DMS79 (cell line): ENCODE measurements around the gene GIMD1.
"Not testable (repeated sequence)": the region's sequence is repeated elsewhere in the genome, so short reads cannot be mapped to it uniquely, and the experiment has no call there.

ENCODE experiments used
- DNase-seq: peaks from one replicate; lab custom pipeline; 2025; lab: John Stamatoyannopoulos, UW

Gene GIMD1

GRCh38 chr4:106351016-106351415 lies 17.6 kb downstream of the GIMD1 start:
- DNase-seq = no peak

- no peak for DNase-seq
Observed at GRCh38 chr4:106347167-106347566, 21.4 kb downstream of the GIMD1 start.

- DNase-seq = no peak
Observed at GRCh38 chr4:106344647-106344970, 24.0 kb downstream of the GIMD1 start.

- no peak for DNase-seq
Observed at GRCh38 chr4:106343865-106344646, 24.5 kb downstream of the GIMD1 start.

GRCh38 chr4:106340774-106341173 lies 27.8 kb downstream of the GIMD1 start:
- DNase-seq = no peak

GRCh38 chr4:106339431-106339830 lies 29.1 kb downstream of the GIMD1 start:
- DNase-seq = no peak

GRCh38 chr4:106338671-106339070 lies 29.9 kb downstream of the GIMD1 start:
- no peak for DNase-seq

- DNase-seq = no peak
Observed at GRCh38 chr4:106337916-106338315, 30.7 kb downstream of the GIMD1 start.

- no peak for DNase-seq
Observed at GRCh38 chr4:106336618-106337017, 32.0 kb downstream of the GIMD1 start.

GRCh38 chr4:106334741-106335470 lies 33.7 kb downstream of the GIMD1 start:
- no peak for DNase-seq

GRCh38 chr4:106333186-106333585 lies 35.4 kb downstream of the GIMD1 start:
- DNase-seq = no peak

GRCh38 chr4:106329041-106329618 lies 39.4 kb downstream of the GIMD1 start:
- DNase-seq = no peak

GRCh38 chr4:106325800-106326199 lies 42.8 kb downstream of the GIMD1 start:
- DNase-seq = no peak

- no peak for DNase-seq
Observed at GRCh38 chr4:106323119-106323518, 45.5 kb downstream of the GIMD1 start.

- DNase-seq = not testable (repeated sequence)
Observed at GRCh38 chr4:106321814-106322213, 46.8 kb downstream of the GIMD1 start.

- DNase-seq = not testable (repeated sequence)
Observed at GRCh38 chr4:106321168-106321567, 47.4 kb downstream of the GIMD1 start.

GRCh38 chr4:106320235-106320634 lies 48.3 kb downstream of the GIMD1 start:
- no peak for DNase-seq

- no peak for DNase-seq
Observed at GRCh38 chr4:106318511-106318910, 50.1 kb downstream of the GIMD1 start.

- no peak for DNase-seq
Observed at GRCh38 chr4:106317815-106318214, 50.8 kb downstream of the GIMD1 start.

GRCh38 chr4:106316773-106317409 lies 51.7 kb downstream of the GIMD1 start:
- DNase-seq = no peak

GRCh38 chr4:106315968-106316772 lies 52.4 kb downstream of the GIMD1 start, which contains the start of the genes AIMP1 and TBCK:
AIMP1 (plus strand) TSS chr4:106316550; CDS start chr4:106325010, 8,460 bp downstream.
TBCK (minus strand) TSS chr4:106316209; CDS start chr4:106308960, 7,249 bp downstream.
- peak; percentile 62 for DNase-seq
